Neuronal stem cell (in vitro differentiated cells): ENCODE measurements around the gene CD276.

Experiments used
- DNase-seq: peaks from one replicate; pipeline ENCODE4 v3.0.0-alpha.2; 2013; ENCODE audit warnings: low spot score
- H2AFZ ChIP-seq: one replicate; pipeline ENCODE4 v1.6.1; 2013; ENCODE audit warnings: mild to moderate bottlenecking, low read length, inconsistent platforms
- H2AK5ac ChIP-seq: 2 replicates; pipeline ENCODE4 v1.6.1; 2013; ENCODE audit warnings: low read depth, mild to moderate bottlenecking, inconsistent platforms, low read length, moderate library complexity, mixed read lengths
- H2BK120ac ChIP-seq: 2 replicates; pipeline ENCODE4 v1.6.1; 2013; ENCODE audit warnings: low read depth, mild to moderate bottlenecking, inconsistent platforms, low read length, moderate library complexity, mixed read lengths
- H2BK12ac ChIP-seq: one replicate; pipeline ENCODE4 v1.6.1; 2013; ENCODE audit warnings: low read length, inconsistent platforms
- H2BK15ac ChIP-seq: 2 replicates; pipeline ENCODE4 v1.6.1; 2013; ENCODE audit warnings: mild to moderate bottlenecking, low read length, inconsistent platforms, mixed read lengths
- H2BK5ac ChIP-seq: one replicate; pipeline ENCODE4 v1.6.1; 2013; ENCODE audit warnings: inconsistent platforms, mild to moderate bottlenecking, low read length, moderate library complexity
- H3K14ac ChIP-seq: one replicate; pipeline ENCODE4 v1.6.1; 2013; ENCODE audit warnings: low read length, inconsistent platforms
- H3K18ac ChIP-seq: 2 replicates; pipeline ENCODE4 v1.6.1; 2013; ENCODE audit warnings: low read length, inconsistent platforms
- H3K23ac ChIP-seq: 2 replicates; pipeline ENCODE4 v1.6.1; 2013; ENCODE audit warnings: low read depth, mild to moderate bottlenecking, mixed read lengths, low read length, inconsistent platforms; ENCODE audit not compliant: poor library complexity
- H3K27ac ChIP-seq: replicated peaks from 3 replicates; pipeline ENCODE4 v1.5.1; 2013; ENCODE audit warnings: low read length, inconsistent platforms
- H3K27me3 ChIP-seq, 3 experiments: 2 replicates each; pipeline ENCODE4 v1.6.1; 2013; ENCODE audit warnings: low read length in 3 of 3, mild to moderate bottlenecking in 2 of 3, inconsistent platforms in 1 of 3, low read depth in 1 of 3, mixed read lengths in 1 of 3, moderate library complexity in 1 of 3; ENCODE audit not compliant: control insufficient read depth in 3 of 3, insufficient read depth in 3 of 3
- H3K36me3 ChIP-seq, 2 donors: replicated peaks in 1 of 2; 2 replicates each; pipeline ENCODE4 v1.6.1; 2013; ENCODE audit warnings: low read length in 2 of 2; ENCODE audit not compliant: control insufficient read depth in 2 of 2, insufficient read depth in 2 of 2
- H3K4ac ChIP-seq: 2 replicates; pipeline ENCODE4 v1.6.1; 2013; ENCODE audit warnings: inconsistent platforms, mild to moderate bottlenecking, low read length, moderate library complexity
- H3K4me1 ChIP-seq, 2 donors: 1 replicate in 1 of 2; 2 replicates in 1 of 2; pipeline ENCODE4 v1.6.1; 2013; ENCODE audit warnings: low read length in 2 of 2, low read depth in 1 of 2; ENCODE audit not compliant: control insufficient read depth in 2 of 2, insufficient read depth in 1 of 2
- H3K4me2 ChIP-seq: one replicate; pipeline ENCODE4 v1.6.1; 2013; ENCODE audit warnings: mild to moderate bottlenecking, low read length, inconsistent platforms; ENCODE audit not compliant: insufficient read depth, poor library complexity, severe bottlenecking
- H3K4me3 ChIP-seq, 2 donors: 2 replicates each; pipeline ENCODE4 v1.5.1; 2013; ENCODE audit warnings: low read length in 2 of 2, mild to moderate bottlenecking in 2 of 2, inconsistent platforms in 1 of 2, moderate library complexity in 1 of 2
- H3K79me1 ChIP-seq: one replicate; pipeline ENCODE4 v1.6.1; 2013; ENCODE audit warnings: low read depth, mild to moderate bottlenecking, inconsistent platforms, low read length, moderate library complexity
- H3K9ac ChIP-seq: one replicate; pipeline ENCODE4 v1.6.1; 2013; ENCODE audit warnings: mild to moderate bottlenecking, low read depth, low read length, inconsistent platforms; ENCODE audit not compliant: poor library complexity
- H3K9me3 ChIP-seq, 2 donors: replicated peaks in 1 of 2; 2 replicates each; pipeline versions ENCODE3 to v1.6.1; 2013; ENCODE audit warnings: low read length in 2 of 2, mild to moderate bottlenecking in 2 of 2, inconsistent platforms in 1 of 2, low read depth in 1 of 2, mixed read lengths in 1 of 2, moderate library complexity in 1 of 2; ENCODE audit not compliant: control insufficient read depth in 2 of 2, insufficient read depth in 1 of 2
- H4K8ac ChIP-seq: one replicate; pipeline ENCODE4 v1.6.1; 2013; ENCODE audit warnings: low read depth, mild to moderate bottlenecking, inconsistent platforms, low read length, moderate library complexity
- H4K91ac ChIP-seq: one replicate; pipeline ENCODE4 v1.6.1; 2013; ENCODE audit warnings: low read length, low read depth, mild to moderate bottlenecking, inconsistent platforms; ENCODE audit not compliant: poor library complexity
- WGBS, 2 donors: extraction: QIAGEN DNeasy Blood & Tissue Kit; methylation state at CpG; one replicate each; pipeline ENCODE4 v1.1.7; 2013; ENCODE audit warnings: missing lambda C conversion rate in 2 of 2, mixed read lengths in 1 of 2; ENCODE audit not compliant: insufficient read length in 2 of 2, insufficient replicate concordance in 1 of 2; ENCODE audit errors: extremely low coverage in 2 of 2; 5-methylcytosine and 5-hydroxymethylcytosine counted together

Gene CD276

DNA sequence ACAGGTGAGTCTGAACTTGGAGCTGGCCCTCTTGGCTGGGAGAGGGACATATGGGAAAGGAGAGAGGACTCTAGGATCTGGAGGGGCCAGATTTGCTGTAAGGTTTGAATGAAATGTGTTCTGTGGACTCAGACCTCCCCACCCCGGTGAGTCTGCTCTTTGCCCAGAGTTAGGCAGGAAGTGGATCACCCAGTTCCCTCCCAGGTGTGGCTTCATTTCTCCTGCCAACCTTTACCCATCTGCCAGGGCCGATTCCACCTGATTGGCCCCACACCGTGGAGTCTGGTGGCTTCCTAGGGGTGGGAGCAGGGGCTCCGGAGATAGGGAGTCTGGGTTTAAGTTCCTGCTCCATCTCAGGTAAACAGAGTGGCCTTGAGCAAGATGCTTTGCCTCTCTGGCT, 25.5 kb downstream of the CD276 start:
- peaks cover 4% of the 10 kb centered on the region for H3K79me1 ChIP-seq
- H3K14ac ChIP-seq: no peak overlapping the region
- no peak overlapping the region for H3K4ac ChIP-seq
- no CpG with 5 or more reads among the region's 4 CpGs for WGBS, 2 donors
- no peak overlapping the region for H3K9ac ChIP-seq
- no peak overlapping the region for H2AK5ac ChIP-seq
- H3K4me2 ChIP-seq: no peak overlapping the region
- H2BK5ac ChIP-seq: no peak overlapping the region
- H4K91ac ChIP-seq: no peak overlapping the region
- no peak overlapping the region for H3K23ac ChIP-seq
- no peaks in the 10 kb centered on the region for H3K4me1 ChIP-seq
- H3K36me3 ChIP-seq: peaks cover 72 to 97% of the 10 kb centered on the region in 2 donors
- H2BK12ac ChIP-seq: no peak overlapping the region
- no peak overlapping the region for H4K8ac ChIP-seq
- no peak overlapping the region for H3K27ac ChIP-seq
- no peak overlapping the region for H3K18ac ChIP-seq
- DNase-seq: no peak
- no peak overlapping the region for H2BK120ac ChIP-seq
- no peak overlapping the region for H2AFZ ChIP-seq
- no peaks in the 10 kb centered on the region for H3K9me3 ChIP-seq
- peaks cover 0 to 2% (median 0%) of the 10 kb centered on the region in 3 experiments for H3K27me3 ChIP-seq
- no peak overlapping the region for H2BK15ac ChIP-seq
- no peak overlapping the region for H3K4me3 ChIP-seq

DNA sequence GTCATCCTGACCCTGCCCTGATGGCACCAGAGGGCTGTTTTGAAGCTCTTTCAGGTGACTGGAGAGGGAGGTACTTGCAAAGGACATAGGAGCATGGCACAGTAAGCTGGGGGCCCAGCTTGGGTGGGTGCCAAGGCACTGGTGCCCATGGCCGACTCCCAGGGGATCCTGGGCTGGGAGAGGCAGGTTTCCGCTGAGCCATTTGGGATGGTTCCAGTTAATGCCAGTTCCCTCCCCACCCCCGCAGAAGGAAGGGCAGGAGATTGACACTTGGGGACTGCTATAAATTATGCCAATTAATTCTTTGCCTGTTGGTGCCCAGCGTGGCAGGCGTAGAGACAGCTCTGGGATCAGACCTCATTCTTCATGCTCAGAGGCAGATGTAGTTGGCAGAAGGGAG, 26.1 kb downstream of the CD276 start:
- Histone ChIP-seq H3K9ac (no peak overlapping the region), H2BK120ac (no peak overlapping the region), H3K36me3 (peaks cover 68 to 93% of the 10 kb centered on the region in 2 donors), H4K8ac (no peak overlapping the region), H4K91ac (no peak overlapping the region), H3K18ac (no peak overlapping the region), H3K79me1 (peaks cover 4% of the 10 kb centered on the region), H3K14ac (no peak overlapping the region), H3K9me3 (no peaks in the 10 kb centered on the region), H2BK5ac (no peak overlapping the region), H3K4me1 (no peaks in the 10 kb centered on the region), H3K27ac (no peak overlapping the region), H2AFZ (no peak overlapping the region), H3K23ac (no peak overlapping the region), H3K4ac (no peak overlapping the region), H3K4me3 (no peak overlapping the region), H2BK15ac (no peak overlapping the region), H3K4me2 (no peak overlapping the region), H2BK12ac (no peak overlapping the region), H3K27me3 (peaks cover 0 to 2% (median 0%) of the 10 kb centered on the region in 3 experiments), H2AK5ac (no peak overlapping the region)
- no CpG with 5 or more reads among the region's 5 CpGs for WGBS, 2 donors
- DNase-seq: no peak

- Histone ChIP-seq H4K8ac (no peak overlapping the region), H2BK5ac (no peak overlapping the region), H3K79me1 (peaks cover 4% of the 10 kb centered on the region), H3K9me3 (no peaks in the 10 kb centered on the region), H2AK5ac (no peak overlapping the region), H3K4me1 (no peaks in the 10 kb centered on the region), H4K91ac (no peak overlapping the region), H3K23ac (no peak overlapping the region), H3K36me3 (peaks cover 60 to 82% of the 10 kb centered on the region in 2 donors), H2BK120ac (no peak overlapping the region), H3K4me2 (no peak overlapping the region), H2BK15ac (no peak overlapping the region), H3K9ac (no peak overlapping the region), H2AFZ (no peak overlapping the region), H3K27me3 (peaks cover 0 to 2% (median 0%) of the 10 kb centered on the region in 3 experiments), H3K14ac (no peak overlapping the region), H2BK12ac (no peak overlapping the region), H3K4me3 (no peak overlapping the region), H3K4ac (no peak overlapping the region), H3K27ac (no peak overlapping the region), H3K18ac (no peak overlapping the region)
- WGBS, 2 donors: no CpG with 5 or more reads among the region's 4 CpGs
- no peak for DNase-seq
Measured at GRCh38 chr15:73711526-73711925, 27.3 kb downstream of the CD276 start.

DNA sequence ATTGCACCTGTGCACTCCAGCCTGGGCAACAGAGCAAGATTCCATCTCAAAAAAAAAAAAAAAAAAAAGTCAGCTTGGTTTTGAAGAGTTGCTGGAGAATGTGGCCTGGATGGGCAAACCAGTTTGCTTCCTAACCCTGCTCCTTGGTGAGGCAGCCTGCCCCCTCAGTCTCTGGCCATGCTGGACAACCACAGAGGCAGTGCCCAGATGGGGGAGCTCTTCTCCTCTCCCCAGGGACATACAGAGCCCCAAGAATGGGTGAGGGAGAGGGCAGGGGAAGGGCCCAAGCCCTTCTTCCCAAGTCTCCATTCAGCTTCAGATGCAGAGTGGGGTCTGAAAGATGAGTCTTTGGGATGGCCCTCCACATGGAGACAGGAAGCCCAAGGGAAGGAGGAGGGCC, 27.9 kb downstream of the CD276 start:
- H3K18ac ChIP-seq: no peak overlapping the region
- H3K9me3 ChIP-seq: no peaks in the 10 kb centered on the region
- H2BK12ac ChIP-seq: no peak overlapping the region
- H4K91ac ChIP-seq: no peak overlapping the region
- H2AK5ac ChIP-seq: no peak overlapping the region
- peaks cover 54 to 76% of the 10 kb centered on the region in 2 donors for H3K36me3 ChIP-seq
- no peak overlapping the region for H3K4ac ChIP-seq
- no peak overlapping the region for H3K23ac ChIP-seq
- H2BK15ac ChIP-seq: no peak overlapping the region
- H3K79me1 ChIP-seq: peaks cover 4% of the 10 kb centered on the region
- H2BK120ac ChIP-seq: no peak overlapping the region
- no peak overlapping the region for H3K4me2 ChIP-seq
- no peak overlapping the region for H3K4me3 ChIP-seq
- no peak overlapping the region for H2AFZ ChIP-seq
- no peak overlapping the region for H3K9ac ChIP-seq
- no peak overlapping the region for H2BK5ac ChIP-seq
- H3K14ac ChIP-seq: peak overlapping the region; percentile 17
- no peak for DNase-seq
- peak overlapping the region; percentile 90 for H4K8ac ChIP-seq
- no peaks in the 10 kb centered on the region for H3K4me1 ChIP-seq
- peaks cover 0 to 2% (median 0%) of the 10 kb centered on the region in 3 experiments for H3K27me3 ChIP-seq
- no peak overlapping the region for H3K27ac ChIP-seq
